Measurements from ENCODE around the gene MVP.

DNA sequence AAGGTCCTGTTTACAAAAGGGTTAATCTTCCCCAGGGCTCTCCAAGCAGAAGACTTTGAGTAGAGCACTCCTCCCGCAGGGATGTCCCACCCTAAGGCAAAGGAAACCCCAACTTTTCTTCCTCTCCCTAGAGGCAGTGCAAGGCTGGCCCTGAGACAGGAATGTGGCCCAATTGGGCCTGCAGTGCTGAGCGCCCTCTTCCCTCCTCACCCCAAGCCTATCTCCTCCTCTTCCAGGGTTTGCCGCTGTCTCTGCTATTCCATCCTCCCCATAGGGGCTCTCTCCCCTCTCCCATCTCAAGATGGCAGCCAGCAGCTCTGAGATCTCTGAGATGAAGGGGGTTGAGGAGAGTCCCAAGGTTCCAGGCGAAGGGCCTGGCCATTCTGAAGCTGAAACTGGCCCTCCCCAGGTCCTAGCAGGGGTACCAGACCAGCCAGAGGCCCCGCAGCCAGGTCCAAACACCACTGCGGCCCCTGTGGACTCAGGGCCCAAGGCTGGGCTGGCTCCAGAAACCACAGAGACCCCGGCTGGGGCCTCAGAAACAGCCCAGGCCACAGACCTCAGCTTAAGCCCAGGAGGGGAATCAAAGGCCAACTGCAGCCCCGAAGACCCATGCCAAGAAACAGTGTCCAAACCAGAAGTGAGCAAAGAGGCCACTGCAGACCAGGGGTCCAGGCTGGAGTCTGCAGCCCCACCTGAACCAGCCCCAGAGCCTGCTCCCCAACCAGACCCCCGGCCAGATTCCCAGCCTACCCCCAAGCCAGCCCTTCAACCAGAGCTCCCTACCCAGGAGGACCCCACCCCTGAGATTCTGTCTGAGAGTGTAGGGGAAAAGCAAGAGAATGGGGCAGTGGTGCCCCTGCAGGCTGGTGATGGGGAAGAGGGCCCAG lies 7.3 kb upstream of the MVP start:
- no peak for TF ChIP-seq EZH2phosphoT487 (IDR thresholded peaks at IDR 0.05; ENCODE audit: borderline replicate concordance, low read length)
- TF ChIP-seq, protein P1, sequence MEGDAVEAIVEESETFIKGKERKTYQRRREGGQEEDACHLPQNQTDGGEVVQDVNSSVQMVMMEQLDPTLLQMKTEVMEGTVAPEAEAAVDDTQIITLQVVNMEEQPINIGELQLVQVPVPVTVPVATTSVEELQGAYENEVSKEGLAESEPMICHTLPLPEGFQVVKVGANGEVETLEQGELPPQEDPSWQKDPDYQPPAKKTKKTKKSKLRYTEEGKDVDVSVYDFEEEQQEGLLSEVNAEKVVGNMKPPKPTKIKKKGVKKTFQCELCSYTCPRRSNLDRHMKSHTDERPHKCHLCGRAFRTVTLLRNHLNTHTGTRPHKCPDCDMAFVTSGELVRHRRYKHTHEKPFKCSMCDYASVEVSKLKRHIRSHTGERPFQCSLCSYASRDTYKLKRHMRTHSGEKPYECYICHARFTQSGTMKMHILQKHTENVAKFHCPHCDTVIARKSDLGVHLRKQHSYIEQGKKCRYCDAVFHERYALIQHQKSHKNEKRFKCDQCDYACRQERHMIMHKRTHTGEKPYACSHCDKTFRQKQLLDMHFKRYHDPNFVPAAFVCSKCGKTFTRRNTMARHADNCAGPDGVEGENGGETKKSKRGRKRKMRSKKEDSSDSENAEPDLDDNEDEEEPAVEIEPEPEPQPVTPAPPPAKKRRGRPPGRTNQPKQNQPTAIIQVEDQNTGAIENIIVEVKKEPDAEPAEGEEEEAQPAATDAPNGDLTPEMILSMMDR (conservative IDR thresholded peaks at IDR 0.05; ENCODE audit: low read depth, low read length), result no peak
- no peak for TF ChIP-seq EZH2 (IDR thresholded peaks at IDR 0.05; ENCODE audit: low read length, unreplicated experiment)
